K562 (cell line): ENCODE measurements around the gene XIRP2. TPM values are rescaled to one million over a fixed set of nuclear protein-coding genes. Genes with fewer than 3 reads are reported as not detected.

Experiments
- CBFA2T3 ChIP-seq: fragments of 450-650 bp; IDR thresholded peaks from 2 replicates; pipeline ENCODE4 v1.6.1; 2017
- COPS2 ChIP-seq: fragments of 450-650 bp; conservative IDR thresholded peaks from 2 replicates; pipeline ENCODE4 v1.6.1; 2016; ENCODE audit warnings: mild to moderate bottlenecking, moderate library complexity
- MAFF ChIP-seq: IDR thresholded peaks from 2 replicates; pipeline ENCODE4 v1.6.1; 2012; ENCODE audit warnings: low read length, improper control_type of control experiment
- MAFK ChIP-seq: IDR thresholded peaks from 2 replicates; pipeline ENCODE4 v1.6.1; 2011; ENCODE audit warnings: low read length, improper control_type of control experiment
- XRCC5 ChIP-seq: fragments of 200-400 bp; formaldehyde crosslinking; IDR thresholded peaks from 2 replicates; pipeline ENCODE4 v1.6.1; 2017; ENCODE audit warnings: low read depth, mild to moderate bottlenecking, low read length
- ZEB2 ChIP-seq: fragments of 450-650 bp; IDR thresholded peaks from 2 replicates; pipeline ENCODE4 v1.6.1; 2016
- ZNF316 ChIP-seq: fragments of 450-650 bp; IDR thresholded peaks from 2 replicates; pipeline ENCODE4 v1.6.1; 2016
- ZNF764 ChIP-seq: fragments of 250-450 bp; sonication (Bioruptor Pico); IDR thresholded peaks from 2 replicates; pipeline ENCODE4 v1.4.0; 2020; ENCODE audit warnings: low read depth, mild to moderate bottlenecking, moderate library complexity
- polyA plus RNA-seq, 8 experiments: library from polyadenylated mRNA; depleted of rRNA in 4 of 8; stranded (reverse) in 5 of 8; unstranded in 3 of 8; fragments of >200 nt; fragmentation: Nextera tagmentation in 2 of 8; fragmentation: Illumina TruSeq in 1 of 8; extraction: Ambion mirVana in 2 of 8; extraction: Trizol in 1 of 8; gene quantifications; 2 replicates each; pipeline versions ENCODE4 v1.2.1 to v1.2.3, GENCODE V29; 2011 to 2014; ENCODE audit warnings: inconsistent platforms in 1 of 8, missing spikeins in 1 of 8
- total RNA-seq, 7 experiments: library from RNA; depleted of rRNA in 6 of 7; stranded (reverse); fragments of >200 nt in 6 of 7; fragmentation: Illumina TruSeq in 2 of 7; extraction: Trizol in 2 of 7; gene quantifications; 2 replicates each; pipeline versions ENCODE4 v1.2.1 to v1.2.3, GENCODE V29; 2011 to 2021; ENCODE audit warnings: low replicate concordance in 1 of 7
- TF ChIP-seq, protein P1 (sequence below): fragments of 200-800 bp; sonication (Bioruptor generic); IDR thresholded peaks from 2 replicates; pipeline ENCODE4 v1.6.1; 2016; ENCODE audit warnings: missing genetic modification characterization, missing compliant biosample characterization

The XIRP2 gene
- total and polyA plus RNA-seq, 9 of the 15 experiments (the other 6 are each of a cell fraction or from before 2014, with no cell fraction given): 0.04 to 0.10 (median 0.04) TPM; not detected in 2

DNA sequence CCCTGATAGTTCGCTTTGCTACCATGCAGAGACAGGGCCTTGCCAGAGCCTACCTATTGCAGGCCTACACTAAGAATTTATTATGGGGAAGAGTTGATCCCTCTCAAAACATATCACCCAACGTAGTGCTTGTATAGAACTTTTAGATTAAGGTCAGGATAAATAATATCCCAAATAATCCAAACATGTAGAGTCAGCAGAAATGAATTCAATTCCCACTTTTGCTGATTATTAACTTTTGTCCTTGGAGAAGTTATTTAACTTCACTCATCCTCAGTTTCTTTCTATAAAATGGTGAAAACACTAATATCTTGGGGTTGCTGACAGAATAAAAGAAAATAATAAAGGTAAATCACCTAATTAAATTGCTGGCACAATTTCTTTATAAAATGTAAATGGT lies 294.1 kb downstream of the XIRP2 start (continued):
- TF ChIP-seq, protein P1, sequence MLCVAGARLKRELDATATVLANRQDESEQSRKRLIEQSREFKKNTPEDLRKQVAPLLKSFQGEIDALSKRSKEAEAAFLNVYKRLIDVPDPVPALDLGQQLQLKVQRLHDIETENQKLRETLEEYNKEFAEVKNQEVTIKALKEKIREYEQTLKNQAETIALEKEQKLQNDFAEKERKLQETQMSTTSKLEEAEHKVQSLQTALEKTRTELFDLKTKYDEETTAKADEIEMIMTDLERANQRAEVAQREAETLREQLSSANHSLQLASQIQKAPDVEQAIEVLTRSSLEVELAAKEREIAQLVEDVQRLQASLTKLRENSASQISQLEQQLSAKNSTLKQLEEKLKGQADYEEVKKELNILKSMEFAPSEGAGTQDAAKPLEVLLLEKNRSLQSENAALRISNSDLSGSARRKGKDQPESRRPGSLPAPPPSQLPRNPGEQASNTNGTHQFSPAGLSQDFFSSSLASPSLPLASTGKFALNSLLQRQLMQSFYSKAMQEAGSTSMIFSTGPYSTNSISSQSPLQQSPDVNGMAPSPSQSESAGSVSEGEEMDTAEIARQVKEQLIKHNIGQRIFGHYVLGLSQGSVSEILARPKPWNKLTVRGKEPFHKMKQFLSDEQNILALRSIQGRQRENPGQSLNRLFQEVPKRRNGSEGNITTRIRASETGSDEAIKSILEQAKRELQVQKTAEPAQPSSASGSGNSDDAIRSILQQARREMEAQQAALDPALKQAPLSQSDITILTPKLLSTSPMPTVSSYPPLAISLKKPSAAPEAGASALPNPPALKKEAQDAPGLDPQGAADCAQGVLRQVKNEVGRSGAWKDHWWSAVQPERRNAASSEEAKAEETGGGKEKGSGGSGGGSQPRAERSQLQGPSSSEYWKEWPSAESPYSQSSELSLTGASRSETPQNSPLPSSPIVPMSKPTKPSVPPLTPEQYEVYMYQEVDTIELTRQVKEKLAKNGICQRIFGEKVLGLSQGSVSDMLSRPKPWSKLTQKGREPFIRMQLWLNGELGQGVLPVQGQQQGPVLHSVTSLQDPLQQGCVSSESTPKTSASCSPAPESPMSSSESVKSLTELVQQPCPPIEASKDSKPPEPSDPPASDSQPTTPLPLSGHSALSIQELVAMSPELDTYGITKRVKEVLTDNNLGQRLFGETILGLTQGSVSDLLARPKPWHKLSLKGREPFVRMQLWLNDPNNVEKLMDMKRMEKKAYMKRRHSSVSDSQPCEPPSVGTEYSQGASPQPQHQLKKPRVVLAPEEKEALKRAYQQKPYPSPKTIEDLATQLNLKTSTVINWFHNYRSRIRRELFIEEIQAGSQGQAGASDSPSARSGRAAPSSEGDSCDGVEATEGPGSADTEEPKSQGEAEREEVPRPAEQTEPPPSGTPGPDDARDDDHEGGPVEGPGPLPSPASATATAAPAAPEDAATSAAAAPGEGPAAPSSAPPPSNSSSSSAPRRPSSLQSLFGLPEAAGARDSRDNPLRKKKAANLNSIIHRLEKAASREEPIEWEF (CRISPR knock-in tag): no peak
- TF ChIP-seq XRCC5: no peak
- TF ChIP-seq CBFA2T3: no peak
- TF ChIP-seq ZEB2: no peak
- peak; percentile 54; the same call in 1 of the 2 replicates for TF ChIP-seq MAFK
- TF ChIP-seq ZNF316: peak; percentile 69; the same call in 1 of the 2 replicates
- no peak for TF ChIP-seq ZNF764 (CRISPR knock-in tag)
- peak; percentile 54 for TF ChIP-seq MAFF
- no peak for TF ChIP-seq COPS2
